Measurements from ENCODE around the gene VPS72.

VPS72 gene

DNA sequence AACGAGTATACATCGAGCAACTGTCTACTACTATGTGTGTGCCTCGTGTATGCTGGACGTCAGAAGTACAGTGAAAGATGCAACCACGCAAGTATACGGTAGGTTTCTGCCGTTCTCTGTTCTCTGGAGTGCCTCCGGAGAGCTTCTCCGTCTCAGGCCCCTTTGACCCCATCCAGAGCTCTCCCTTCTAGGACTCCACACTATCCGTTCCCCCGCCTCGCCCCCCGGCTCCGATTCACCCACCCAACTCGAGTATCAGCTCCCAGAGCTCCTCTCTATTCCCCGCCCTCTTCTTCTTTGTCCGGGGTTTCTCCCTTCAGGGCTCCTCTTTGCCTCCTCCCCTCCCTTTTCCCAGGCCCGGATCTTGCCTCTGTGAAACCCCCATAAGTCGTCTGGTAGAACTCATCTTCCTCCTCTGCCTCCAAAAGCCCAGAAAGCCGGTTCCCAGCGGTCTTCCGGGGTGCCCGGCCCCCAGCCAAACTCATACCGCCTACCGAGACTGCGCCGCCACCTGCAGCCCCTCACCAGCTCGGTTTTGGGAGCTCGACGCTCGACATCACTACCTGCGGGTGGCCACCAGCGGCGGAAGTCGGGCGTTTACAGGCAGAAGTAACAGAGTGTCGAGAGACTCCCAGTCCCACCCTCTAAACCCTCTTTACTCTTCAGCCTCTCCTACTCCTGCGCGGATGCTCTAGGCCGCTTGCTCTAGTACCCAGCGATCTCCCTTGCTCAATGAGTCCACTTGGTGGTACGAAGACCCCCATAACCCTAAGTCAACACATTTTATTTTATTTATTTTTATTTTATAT, at the start of gene VPS72 (continued):
- TF ChIP-seq, protein P1, sequence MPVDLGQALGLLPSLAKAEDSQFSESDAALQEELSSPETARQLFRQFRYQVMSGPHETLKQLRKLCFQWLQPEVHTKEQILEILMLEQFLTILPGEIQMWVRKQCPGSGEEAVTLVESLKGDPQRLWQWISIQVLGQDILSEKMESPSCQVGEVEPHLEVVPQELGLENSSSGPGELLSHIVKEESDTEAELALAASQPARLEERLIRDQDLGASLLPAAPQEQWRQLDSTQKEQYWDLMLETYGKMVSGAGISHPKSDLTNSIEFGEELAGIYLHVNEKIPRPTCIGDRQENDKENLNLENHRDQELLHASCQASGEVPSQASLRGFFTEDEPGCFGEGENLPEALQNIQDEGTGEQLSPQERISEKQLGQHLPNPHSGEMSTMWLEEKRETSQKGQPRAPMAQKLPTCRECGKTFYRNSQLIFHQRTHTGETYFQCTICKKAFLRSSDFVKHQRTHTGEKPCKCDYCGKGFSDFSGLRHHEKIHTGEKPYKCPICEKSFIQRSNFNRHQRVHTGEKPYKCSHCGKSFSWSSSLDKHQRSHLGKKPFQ (tag by site-specific recombination; IDR thresholded peaks at IDR 0.05): 0 out of 2 replicates have a peak, but pooled peaks have one; percentile 19
- TF ChIP-seq ZNF510 (tag by site-specific recombination; IDR thresholded peaks at IDR 0.05; ENCODE audit: insufficient replicate concordance) (no peak), ZNF121 (tag by site-specific recombination; IDR thresholded peaks at IDR 0.05) (no peak), ZNF37A (tag by site-specific recombination; IDR thresholded peaks at IDR 0.05) (no peak), KLF1 (tag by site-specific recombination; IDR thresholded peaks at IDR 0.05) (peak; percentile 65), ZSCAN23 (tag by site-specific recombination; IDR thresholded peaks at IDR 0.05) (no peak), ZNF561 (tag by site-specific recombination; IDR thresholded peaks at IDR 0.05; ENCODE audit: borderline replicate concordance) (peak; percentile 92), ZNF184 (tag by site-specific recombination; IDR thresholded peaks at IDR 0.05) (0 out of 2 replicates have a peak, but pooled peaks have one; percentile 59), SCRT2 (tag by site-specific recombination; IDR thresholded peaks at IDR 0.05) (peak; percentile 86), KLF7 (tag by site-specific recombination; IDR thresholded peaks at IDR 0.05; ENCODE audit: borderline replicate concordance) (peak; percentile 92; the same call in 1 of the 2 replicates), ZNF830 (tag by site-specific recombination; IDR thresholded peaks at IDR 0.05; ENCODE audit: low read depth) (no peak), ZFP69B (tag by site-specific recombination; IDR thresholded peaks at IDR 0.05) (0 out of 2 replicates have a peak, but pooled peaks have one; percentile 48), ZNF239 (tag by site-specific recombination; IDR thresholded peaks at IDR 0.05) (no peak), ZNF23 (tag by site-specific recombination; IDR thresholded peaks at IDR 0.05; ENCODE audit: borderline replicate concordance) (no peak), ZNF48 (tag by site-specific recombination; IDR thresholded peaks at IDR 0.05) (no peak), ZNF843 (tag by site-specific recombination; IDR thresholded peaks at IDR 0.05) (peak; percentile 43; the same call in 1 of the 2 replicates), ZNF138 (tag by site-specific recombination; IDR thresholded peaks at IDR 0.05; ENCODE audit: borderline replicate concordance) (no peak), ZBTB20 (tag by site-specific recombination; IDR thresholded peaks at IDR 0.05) (peak; percentile 86), ZNF623 (tag by site-specific recombination; IDR thresholded peaks at IDR 0.05) (no peak), BCL11A (tag by site-specific recombination; IDR thresholded peaks at IDR 0.05; ENCODE audit: low read depth) (no peak), WT1 (tag by site-specific recombination; IDR thresholded peaks at IDR 0.05) (peak; percentile 49), ZNF114 (tag by site-specific recombination; IDR thresholded peaks at IDR 0.05) (no peak), ZNF311 (tag by site-specific recombination; IDR thresholded peaks at IDR 0.05; ENCODE audit: borderline replicate concordance) (no peak), ZNF776 (tag by site-specific recombination; IDR thresholded peaks at IDR 0.05; ENCODE audit: borderline replicate concordance) (no peak), ZNF266 (tag by site-specific recombination; IDR thresholded peaks at IDR 0.05; ENCODE audit: low read depth) (no peak), ZBTB7A (tag by site-specific recombination; IDR thresholded peaks at IDR 0.05; ENCODE audit: low read depth) (0 out of 2 replicates have a peak, but pooled peaks have one; percentile 55), ZSCAN16 (tag by site-specific recombination; IDR thresholded peaks at IDR 0.05) (no peak), ZNF2 (tag by site-specific recombination; IDR thresholded peaks at IDR 0.05) (peak; percentile 66; the same call in 1 of the 2 replicates), ZNF10 (tag by site-specific recombination; IDR thresholded peaks at IDR 0.05) (peak; percentile 84)
- TF ChIP-seq, protein P2, sequence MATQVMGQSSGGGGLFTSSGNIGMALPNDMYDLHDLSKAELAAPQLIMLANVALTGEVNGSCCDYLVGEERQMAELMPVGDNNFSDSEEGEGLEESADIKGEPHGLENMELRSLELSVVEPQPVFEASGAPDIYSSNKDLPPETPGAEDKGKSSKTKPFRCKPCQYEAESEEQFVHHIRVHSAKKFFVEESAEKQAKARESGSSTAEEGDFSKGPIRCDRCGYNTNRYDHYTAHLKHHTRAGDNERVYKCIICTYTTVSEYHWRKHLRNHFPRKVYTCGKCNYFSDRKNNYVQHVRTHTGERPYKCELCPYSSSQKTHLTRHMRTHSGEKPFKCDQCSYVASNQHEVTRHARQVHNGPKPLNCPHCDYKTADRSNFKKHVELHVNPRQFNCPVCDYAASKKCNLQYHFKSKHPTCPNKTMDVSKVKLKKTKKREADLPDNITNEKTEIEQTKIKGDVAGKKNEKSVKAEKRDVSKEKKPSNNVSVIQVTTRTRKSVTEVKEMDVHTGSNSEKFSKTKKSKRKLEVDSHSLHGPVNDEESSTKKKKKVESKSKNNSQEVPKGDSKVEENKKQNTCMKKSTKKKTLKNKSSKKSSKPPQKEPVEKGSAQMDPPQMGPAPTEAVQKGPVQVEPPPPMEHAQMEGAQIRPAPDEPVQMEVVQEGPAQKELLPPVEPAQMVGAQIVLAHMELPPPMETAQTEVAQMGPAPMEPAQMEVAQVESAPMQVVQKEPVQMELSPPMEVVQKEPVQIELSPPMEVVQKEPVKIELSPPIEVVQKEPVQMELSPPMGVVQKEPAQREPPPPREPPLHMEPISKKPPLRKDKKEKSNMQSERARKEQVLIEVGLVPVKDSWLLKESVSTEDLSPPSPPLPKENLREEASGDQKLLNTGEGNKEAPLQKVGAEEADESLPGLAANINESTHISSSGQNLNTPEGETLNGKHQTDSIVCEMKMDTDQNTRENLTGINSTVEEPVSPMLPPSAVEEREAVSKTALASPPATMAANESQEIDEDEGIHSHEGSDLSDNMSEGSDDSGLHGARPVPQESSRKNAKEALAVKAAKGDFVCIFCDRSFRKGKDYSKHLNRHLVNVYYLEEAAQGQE (tag by site-specific recombination; IDR thresholded peaks at IDR 0.05): no peak
- TF ChIP-seq, protein P3, sequence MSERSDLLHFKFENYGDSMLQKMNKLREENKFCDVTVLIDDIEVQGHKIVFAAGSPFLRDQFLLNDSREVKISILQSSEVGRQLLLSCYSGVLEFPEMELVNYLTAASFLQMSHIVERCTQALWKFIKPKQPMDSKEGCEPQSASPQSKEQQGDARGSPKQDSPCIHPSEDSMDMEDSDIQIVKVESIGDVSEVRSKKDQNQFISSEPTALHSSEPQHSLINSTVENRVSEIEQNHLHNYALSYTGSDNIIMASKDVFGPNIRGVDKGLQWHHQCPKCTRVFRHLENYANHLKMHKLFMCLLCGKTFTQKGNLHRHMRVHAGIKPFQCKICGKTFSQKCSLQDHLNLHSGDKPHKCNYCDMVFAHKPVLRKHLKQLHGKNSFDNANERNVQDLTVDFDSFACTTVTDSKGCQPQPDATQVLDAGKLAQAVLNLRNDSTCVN (tag by site-specific recombination; optimal IDR thresholded peaks at IDR 0.05): peak; percentile 41
- TF ChIP-seq, protein P4, sequence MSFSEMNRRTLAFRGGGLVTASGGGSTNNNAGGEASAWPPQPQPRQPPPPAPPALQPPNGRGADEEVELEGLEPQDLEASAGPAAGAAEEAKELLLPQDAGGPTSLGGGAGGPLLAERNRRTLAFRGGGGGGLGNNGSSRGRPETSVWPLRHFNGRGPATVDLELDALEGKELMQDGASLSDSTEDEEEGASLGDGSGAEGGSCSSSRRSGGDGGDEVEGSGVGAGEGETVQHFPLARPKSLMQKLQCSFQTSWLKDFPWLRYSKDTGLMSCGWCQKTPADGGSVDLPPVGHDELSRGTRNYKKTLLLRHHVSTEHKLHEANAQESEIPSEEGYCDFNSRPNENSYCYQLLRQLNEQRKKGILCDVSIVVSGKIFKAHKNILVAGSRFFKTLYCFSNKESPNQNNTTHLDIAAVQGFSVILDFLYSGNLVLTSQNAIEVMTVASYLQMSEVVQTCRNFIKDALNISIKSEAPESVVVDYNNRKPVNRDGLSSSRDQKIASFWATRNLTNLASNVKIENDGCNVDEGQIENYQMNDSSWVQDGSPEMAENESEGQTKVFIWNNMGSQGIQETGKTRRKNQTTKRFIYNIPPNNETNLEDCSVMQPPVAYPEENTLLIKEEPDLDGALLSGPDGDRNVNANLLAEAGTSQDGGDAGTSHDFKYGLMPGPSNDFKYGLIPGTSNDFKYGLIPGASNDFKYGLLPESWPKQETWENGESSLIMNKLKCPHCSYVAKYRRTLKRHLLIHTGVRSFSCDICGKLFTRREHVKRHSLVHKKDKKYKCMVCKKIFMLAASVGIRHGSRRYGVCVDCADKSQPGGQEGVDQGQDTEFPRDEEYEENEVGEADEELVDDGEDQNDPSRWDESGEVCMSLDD (tag by site-specific recombination; IDR thresholded peaks at IDR 0.05): peak; percentile 73
